CD4-positive, alpha-beta T cell (primary cell): ENCODE results near the gene LSAMP. TPM values are rescaled to one million over a fixed set of nuclear protein-coding genes. Genes with fewer than 3 reads are reported as not detected.

Experiments used
- ATAC-seq: fragments of 200-7000 bp; cut with Tn5 transposase; one replicate; pipeline ENCODE4 v1.10.0; 2022; ENCODE audit warnings: mild to moderate bottlenecking; ENCODE audit not compliant: poor library complexity
- CTCF ChIA-PET: fragments of 350-600 bp; sonication (Branson Sonifier 250); formaldehyde crosslinking; loops from one replicate; lab custom pipeline; 2021; ENCODE audit warnings: antibody characterized with exemption, inconsistent platforms; lab: Charles Lee
- POLR2A ChIA-PET: fragments of 350-600 bp; sonication (Branson Sonifier 250); formaldehyde crosslinking; loops from one replicate; lab custom pipeline; 2021; ENCODE audit warnings: antibody characterized with exemption, inconsistent platforms; lab: Charles Lee
- DNase-seq, 14 experiments: peaks; one replicate each; pipeline ENCODE4 v3.0.0-alpha.2; 2013 to 2020; ENCODE audit warnings: mixed read lengths in 2 of 14
- H3K27ac ChIP-seq, 2 donors: one replicate each; pipeline versions ENCODE4 v1.5.1 to v1.7.0; 2013; ENCODE audit warnings: low read length in 2 of 2, low read depth in 1 of 2, mild to moderate bottlenecking in 1 of 2
- H3K27me3 ChIP-seq, 2 experiments: 1 replicate in 1 of 2; 2 replicates in 1 of 2; pipeline versions ENCODE4 v1.6.1 to v1.7.0; 2013; ENCODE audit warnings: low read length in 2 of 2, control low read depth in 1 of 2, mild to moderate bottlenecking in 1 of 2, moderate library complexity in 1 of 2; ENCODE audit not compliant: insufficient read depth in 2 of 2, control insufficient read depth in 1 of 2
- H3K36me3 ChIP-seq: one replicate; pipeline ENCODE4 v1.6.1; 2013; ENCODE audit warnings: low read length, control low read depth; ENCODE audit not compliant: insufficient read depth
- H3K4me1 ChIP-seq: one replicate; pipeline ENCODE4 v1.6.1; 2013; ENCODE audit warnings: low read length, control low read depth; ENCODE audit not compliant: insufficient read depth
- H3K4me3 ChIP-seq: one replicate; pipeline ENCODE4 v1.5.1; 2013; ENCODE audit warnings: mild to moderate bottlenecking, low read length, moderate library complexity
- H3K9me3 ChIP-seq, 2 experiments: 1 replicate in 1 of 2; 2 replicates in 1 of 2; pipeline versions ENCODE4 v1.6.1 to v1.7.0; 2013; ENCODE audit warnings: low read length in 2 of 2, mild to moderate bottlenecking in 2 of 2, control low read depth in 1 of 2, moderate library complexity in 1 of 2; ENCODE audit not compliant: control insufficient read depth in 1 of 2, insufficient read depth in 1 of 2
- H3K27ac Mint-ChIP-seq: one replicate; pipeline ENCODE4 v1.8.0; 2020; ENCODE audit warnings: mixed read lengths
- H3K27me3 Mint-ChIP-seq: one replicate; pipeline ENCODE4 v1.8.0; 2021; ENCODE audit warnings: mixed read lengths
- H3K36me3 Mint-ChIP-seq: one replicate; pipeline ENCODE4 v1.8.0; 2021; ENCODE audit warnings: low read depth, mixed read lengths
- H3K4me1 Mint-ChIP-seq: one replicate; pipeline ENCODE4 v1.8.0; 2021; ENCODE audit warnings: low read depth, mixed read lengths
- H3K4me3 Mint-ChIP-seq: one replicate; pipeline ENCODE4 v1.8.0; 2020; ENCODE audit warnings: mild to moderate bottlenecking, mixed read lengths
- H3K9me3 Mint-ChIP-seq: one replicate; pipeline ENCODE4 v1.8.0; 2020; ENCODE audit warnings: mixed read lengths
- CTCF ChIP-seq: fragments of 200-600 bp; IDR thresholded peaks from one replicate; pipeline ENCODE4 v1.8.0; 2022; ENCODE audit warnings: antibody characterized with exemption, mild to moderate bottlenecking
- intact Hi-C, 2 experiments: fragments of 100-400 bp; cut with DNase I in 1 of 2; cut with micrococcal nuclease in 1 of 2; formaldehyde crosslinking; loops; one replicate each; pipeline versions ENCODE4 v1.15.1 to v1.9.0; 2023 to 2025; cut with DNase I, micrococcal nuclease
- total RNA-seq, 174 experiments: library from RNA in 2 of 174; stranded (reverse) in 2 of 174; gene quantifications; one replicate each; pipeline ENCODE4 v1.2.3 and lab custom pipeline; 2021 to 2026

LSAMP gene
- total RNA-seq, 2 experiments from 2014 or later = not detected

GRCh38 chr3:116238846-116239565 lies 206.3 kb downstream of the LSAMP start:
- Mint-ChIP-seq H3K4me3 (no peak overlapping the region), H3K36me3 (no peaks in the 10 kb centered on the region), H3K4me1 (no peaks in the 10 kb centered on the region), H3K9me3 (peaks cover 5% of the 10 kb centered on the region), H3K27ac (no peak overlapping the region), H3K27me3 (no peaks in the 10 kb centered on the region)
- DNase-seq (no peak), ATAC-seq (no peak)
- H3K9me3 ChIP-seq = peaks cover 0 to 8% of the 10 kb centered on the region in 2 experiments
- H3K4me1 ChIP-seq = no peaks in the 10 kb centered on the region
- no peak overlapping the region for H3K4me3 ChIP-seq
- intact Hi-C loops = no loop called here
- no peaks in the 10 kb centered on the region for H3K36me3 ChIP-seq
- H3K27ac ChIP-seq = no peak overlapping the region
- ChIA-PET CTCF (no interaction called here), POLR2A (no interaction called here)
- no peak for TF ChIP-seq CTCF
- no peaks in the 10 kb centered on the region for H3K27me3 ChIP-seq

- no peaks in the 10 kb centered on the region for H3K36me3 ChIP-seq
- H3K27ac ChIP-seq = no peak overlapping the region
- H3K4me1 Mint-ChIP-seq = no peaks in the 10 kb centered on the region
- H3K27ac Mint-ChIP-seq = no peak overlapping the region
- no peak overlapping the region for H3K4me3 ChIP-seq
- TF ChIP-seq CTCF = no peak
- H3K9me3 Mint-ChIP-seq = peaks cover 5% of the 10 kb centered on the region
- H3K27me3 Mint-ChIP-seq = no peaks in the 10 kb centered on the region
- no peaks in the 10 kb centered on the region for H3K9me3 ChIP-seq
- ChIA-PET POLR2A (no interaction called here), CTCF (no interaction called here)
- no peaks in the 10 kb centered on the region for H3K27me3 ChIP-seq
- no peaks in the 10 kb centered on the region for H3K4me1 ChIP-seq
- no peaks in the 10 kb centered on the region for H3K36me3 Mint-ChIP-seq
- intact Hi-C loops = no loop called here
- ATAC-seq (no peak), DNase-seq (no peak)
- no peak overlapping the region for H3K4me3 Mint-ChIP-seq
Measured at GRCh38 chr3:116233711-116234357, 211.5 kb downstream of the LSAMP start.

GRCh38 chr3:116230431-116231020 lies 214.8 kb downstream of the LSAMP start:
- no peak for ATAC-seq
- H3K9me3 ChIP-seq = no peaks in the 10 kb centered on the region

More at GRCh38 chr3:116230431-116231020, 214.8 kb downstream of the LSAMP start:
- no peak overlapping the region for H3K4me3 Mint-ChIP-seq
- H3K27me3 ChIP-seq = no peaks in the 10 kb centered on the region
- DNase-seq = no peak
- CTCF ChIA-PET = no interaction called here
- no peaks in the 10 kb centered on the region for H3K4me1 ChIP-seq
- no peaks in the 10 kb centered on the region for H3K36me3 ChIP-seq
- no peak overlapping the region for H3K4me3 ChIP-seq
- H3K36me3 Mint-ChIP-seq = no peaks in the 10 kb centered on the region
- no peaks in the 10 kb centered on the region for H3K27me3 Mint-ChIP-seq
- POLR2A ChIA-PET = no interaction called here
- intact Hi-C loops = no loop called here
- H3K27ac ChIP-seq = no peak overlapping the region
- no peaks in the 10 kb centered on the region for H3K4me1 Mint-ChIP-seq
- peaks cover 6% of the 10 kb centered on the region for H3K9me3 Mint-ChIP-seq
- no peak overlapping the region for H3K27ac Mint-ChIP-seq
- TF ChIP-seq CTCF = no peak
